NCI-H1105 treated with DMSO at 0.1 percent for 48 hours (cell line): Measurements from ENCODE around the gene ZNF436.
A peak's percentile ranks its signal among the peaks of the same experiment; 100 is the strongest.

Source experiments
- DNase-seq: peaks from one replicate; lab custom pipeline; 2025; lab: John Stamatoyannopoulos, UW

Gene ZNF436

GRCh38 chr1:23369335-23370013, at the start of gene ZNF436:
Gene ZNF436 (minus strand): TSS chr1:23369836. CDS start chr1:23368005, 1,831 bp downstream.
- DNase-seq = peak; percentile 94

GRCh38 chr1:23419180-23419579, 49.5 kb upstream of the ZNF436 start:
- no peak for DNase-seq

DNA sequence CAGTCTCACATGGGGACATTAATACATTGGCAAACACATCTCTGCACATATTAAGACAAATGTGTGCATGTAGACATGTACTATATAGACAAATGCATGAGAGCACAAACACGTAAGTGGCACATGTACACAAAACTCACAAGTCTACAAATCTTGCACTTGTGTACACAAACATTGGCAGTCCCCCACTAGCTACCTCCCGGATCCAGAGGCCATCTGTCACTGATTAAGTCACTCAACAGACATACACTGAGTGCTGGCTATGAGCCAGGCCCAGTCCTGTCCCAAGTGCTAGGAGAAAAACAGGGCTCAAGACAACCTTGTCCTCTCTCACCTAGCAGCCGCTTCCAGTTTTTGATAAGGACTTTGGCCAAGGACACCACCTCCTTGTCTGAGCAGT, 47.9 kb upstream of the ZNF436 start:
- DNase-seq = peak; percentile 61

- DNase-seq = no peak
Observed at GRCh38 chr1:23416964-23417363, 47.3 kb upstream of the ZNF436 start.

DNA sequence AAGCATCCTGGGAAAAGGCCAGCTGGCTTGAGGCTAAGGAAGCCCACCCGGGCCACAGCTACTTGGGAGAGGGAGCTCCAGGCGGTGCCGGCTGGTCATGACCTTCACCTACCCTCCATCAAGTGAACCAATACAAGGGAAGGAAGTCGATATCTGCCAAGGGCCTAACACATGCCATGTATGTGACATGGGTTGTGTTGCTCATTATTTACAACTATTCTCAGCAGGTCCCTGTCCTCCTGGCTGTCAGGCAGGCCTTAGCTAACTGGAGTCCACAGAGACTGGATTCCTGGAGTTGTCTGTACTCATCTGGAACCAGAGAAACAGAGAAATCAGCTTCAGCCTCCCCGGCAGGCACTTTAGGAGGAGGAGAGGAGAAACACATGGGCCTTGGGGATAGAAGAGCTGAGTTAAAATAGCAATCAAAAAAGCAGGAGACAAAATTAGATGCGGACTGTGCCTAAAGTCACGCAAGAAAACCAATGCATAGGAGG, 39.2 kb upstream of the ZNF436 start:
- DNase-seq = no peak

- DNase-seq = no peak
Observed at GRCh38 chr1:23407016-23407630, 37.5 kb upstream of the ZNF436 start.

GRCh38 chr1:23405946-23406345, 36.3 kb upstream of the ZNF436 start:
- DNase-seq = no peak

- DNase-seq = peak; percentile 99
Observed at GRCh38 chr1:23403735-23404486, 34.3 kb upstream of the ZNF436 start.

GRCh38 chr1:23403355-23403734, 33.7 kb upstream of the ZNF436 start:
- no peak for DNase-seq

- DNase-seq = no peak
Observed at GRCh38 chr1:23403038-23403336, 33.4 kb upstream of the ZNF436 start.

DNA sequence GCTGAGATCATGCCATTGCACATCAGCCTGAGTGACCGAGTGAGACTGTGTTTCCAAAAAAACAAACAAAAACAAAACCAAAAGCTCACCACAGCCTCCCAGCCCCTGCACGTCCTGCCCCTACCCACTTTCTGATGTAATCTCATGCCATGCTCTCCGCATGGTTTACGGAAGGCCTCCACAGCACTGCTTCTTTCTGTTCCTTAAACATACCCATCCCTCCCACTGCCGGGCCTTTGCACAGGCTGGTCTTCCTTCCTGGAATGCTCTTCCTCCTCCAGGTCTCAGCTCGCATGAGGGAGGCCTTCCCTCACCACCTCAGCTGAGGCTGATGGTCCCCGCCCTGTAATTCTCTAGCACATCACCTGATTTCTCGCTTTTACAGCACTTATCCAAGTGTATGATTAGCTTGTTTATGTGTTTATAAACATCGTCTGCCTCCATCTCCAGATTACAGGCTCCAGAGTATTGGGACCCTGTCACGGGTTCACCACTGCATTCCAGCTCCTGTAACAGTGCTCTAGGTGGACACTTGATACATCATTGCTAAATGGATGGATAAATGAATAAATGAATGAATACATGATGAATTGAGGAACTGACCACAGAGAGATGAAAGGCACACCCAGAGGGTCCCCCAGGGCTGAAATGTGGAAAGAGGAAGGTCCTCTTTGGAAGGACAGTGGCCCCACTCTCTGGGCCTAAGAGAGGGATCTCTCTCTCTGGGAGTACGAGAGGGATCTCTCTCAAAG, 32.8 kb upstream of the ZNF436 start:
- no peak for DNase-seq

DNA sequence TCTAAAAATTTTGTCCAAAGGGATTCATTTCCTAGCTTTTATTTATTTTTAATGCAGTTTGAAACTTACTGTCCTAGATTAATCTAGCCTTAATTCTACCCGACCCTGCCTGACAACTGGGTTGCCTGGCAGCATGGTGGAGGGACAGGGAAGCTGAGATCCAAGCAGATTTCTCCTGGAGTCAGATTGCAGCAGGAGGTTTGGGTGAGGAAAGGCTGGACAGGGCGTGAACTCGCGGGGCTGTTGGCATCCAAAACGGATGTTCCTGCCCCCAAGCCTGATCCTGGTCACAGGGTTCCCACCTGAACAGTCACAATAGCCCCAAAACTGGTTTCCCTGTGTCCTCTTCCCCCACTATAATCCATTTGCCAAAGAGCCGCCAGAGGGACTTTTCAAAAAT, 31.7 kb upstream of the ZNF436 start:
- no peak for DNase-seq

DNA sequence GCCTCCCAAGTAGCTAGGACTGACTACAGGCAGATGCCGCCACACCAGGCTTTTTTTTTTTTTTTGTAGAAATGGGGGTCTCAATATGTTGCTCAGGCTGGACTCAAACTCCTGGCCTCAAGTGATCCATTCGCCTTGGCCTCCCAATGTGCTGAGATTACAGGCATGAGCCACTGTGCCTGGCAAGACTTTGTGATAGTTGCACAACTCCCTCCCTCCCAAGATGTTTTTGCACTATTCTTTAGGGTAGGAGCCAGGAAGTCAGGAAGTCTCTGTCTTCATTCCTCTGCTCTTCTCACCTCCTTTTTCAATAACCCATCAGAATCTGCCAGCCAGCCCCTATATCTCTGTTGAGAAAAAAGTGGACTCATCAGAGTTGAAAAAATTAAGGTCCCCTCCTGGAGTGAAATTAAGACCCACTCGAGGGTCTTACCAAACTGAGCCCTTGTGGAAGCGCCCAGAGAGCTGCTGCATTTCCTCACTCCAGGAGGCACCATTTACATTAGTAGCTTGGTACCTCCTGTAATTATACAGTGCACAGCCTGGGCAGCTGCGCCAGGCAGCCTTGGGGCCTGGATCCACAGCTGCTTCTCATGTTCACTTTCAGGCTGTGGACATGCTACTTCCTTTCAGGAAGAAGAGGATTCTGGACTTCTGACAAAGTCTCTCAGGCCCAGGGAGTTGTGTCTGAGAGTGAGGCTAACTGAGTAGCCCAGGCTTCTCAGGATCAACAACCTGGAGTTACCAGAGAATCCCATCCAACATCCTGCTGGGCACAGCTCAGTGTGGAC, 30.9 kb upstream of the ZNF436 start:
- no peak for DNase-seq

DNA sequence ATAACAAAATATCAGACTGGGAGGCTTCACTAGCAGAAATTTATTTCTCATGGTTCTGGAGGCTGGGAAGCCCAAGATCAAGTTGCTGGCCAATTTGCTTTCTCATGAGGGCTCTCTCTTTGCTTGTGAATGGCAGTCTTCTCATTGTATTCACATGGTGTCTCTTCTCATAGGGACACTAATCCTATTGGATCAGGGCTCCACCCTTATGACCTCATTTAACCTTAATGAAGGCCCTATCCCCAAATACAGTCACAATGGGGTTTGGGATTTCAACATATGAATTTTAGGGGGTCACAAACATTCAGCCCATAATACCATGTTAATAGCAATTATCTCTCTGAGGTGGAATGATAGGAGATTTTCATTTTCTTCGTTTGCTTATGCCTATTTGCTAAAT, 29.6 kb upstream of the ZNF436 start:
- DNase-seq = no peak

DNA sequence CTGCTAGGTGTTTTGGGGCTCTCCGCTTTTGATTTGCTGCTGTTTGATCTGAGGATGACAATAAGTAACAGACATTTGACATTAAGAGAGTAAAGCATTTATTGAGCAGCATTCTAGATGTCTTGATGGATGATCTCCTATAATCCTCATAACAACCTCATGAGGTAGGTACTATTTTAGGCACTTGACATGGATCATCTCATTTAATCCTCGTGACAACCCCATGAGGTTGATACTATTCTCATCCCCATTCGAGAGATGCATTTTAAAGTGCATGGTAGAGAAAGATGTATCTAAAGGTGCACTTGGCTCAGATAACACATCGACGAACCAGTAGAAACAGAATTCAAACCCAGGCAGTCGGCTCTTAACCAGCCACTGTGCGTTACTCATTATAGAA, 28.3 kb upstream of the ZNF436 start:
- DNase-seq = no peak

DNA sequence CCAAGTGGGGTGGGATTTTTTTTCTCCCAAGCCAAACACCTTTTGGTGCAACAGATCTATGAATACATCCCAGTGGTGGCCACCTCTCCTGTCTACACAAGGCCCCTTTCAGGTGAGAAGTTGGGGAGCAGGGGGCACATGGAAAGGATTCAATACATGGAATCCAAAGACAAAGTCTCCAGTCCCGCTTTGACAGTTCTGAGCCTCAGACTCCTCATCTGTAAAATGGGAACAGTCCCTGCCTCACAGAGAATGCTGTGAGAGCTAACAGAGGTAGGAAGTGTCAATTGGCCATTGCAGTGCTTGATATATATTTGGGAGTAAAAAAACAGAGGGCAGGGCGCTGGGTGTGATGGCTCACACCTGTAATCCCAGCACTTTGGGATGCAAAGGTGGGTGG, 26.7 kb upstream of the ZNF436 start:
- no peak for DNase-seq

GRCh38 chr1:23395849-23396248, 26.2 kb upstream of the ZNF436 start:
- no peak for DNase-seq

GRCh38 chr1:23395154-23395724, 25.6 kb upstream of the ZNF436 start:
- DNase-seq = no peak

DNA sequence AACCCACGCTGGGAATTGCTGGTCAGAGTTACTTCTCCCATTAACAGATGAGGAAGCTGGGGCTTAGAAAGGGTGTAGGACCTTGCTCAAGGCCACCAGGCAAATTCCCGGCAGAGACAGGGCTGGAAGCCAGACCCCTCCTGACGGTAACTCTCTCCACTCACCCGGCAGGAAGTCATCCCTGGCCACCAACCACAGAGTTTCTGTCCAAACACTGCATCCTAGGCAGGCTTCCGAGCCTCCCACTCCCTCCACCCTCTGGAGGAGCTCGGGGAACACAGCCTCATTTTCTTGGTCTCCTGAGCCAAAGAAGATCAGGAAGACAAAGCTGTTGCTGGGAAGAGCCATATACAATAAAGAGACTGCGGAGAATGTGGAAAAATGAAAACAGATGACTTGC, 25.0 kb upstream of the ZNF436 start:
- DNase-seq = no peak

DNA sequence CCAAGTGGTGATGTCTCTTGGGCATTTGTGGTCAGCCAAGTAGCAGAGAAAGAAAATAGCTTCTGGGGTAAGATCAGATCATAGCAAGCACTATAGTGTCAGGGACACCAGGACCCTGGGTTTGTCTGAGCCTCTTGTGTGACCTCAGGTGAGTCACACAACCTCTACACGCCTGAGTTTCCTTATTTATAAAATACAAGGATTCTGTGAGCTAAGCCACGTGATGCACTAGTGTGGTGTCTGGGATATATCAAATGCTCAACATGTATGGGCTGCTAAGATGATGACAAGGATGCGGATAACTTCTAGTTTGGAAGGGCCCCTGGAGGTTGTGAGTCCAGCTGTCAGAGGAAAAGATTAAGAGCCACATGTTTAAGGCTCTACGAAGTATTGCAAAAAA, 24.5 kb upstream of the ZNF436 start:
- DNase-seq = no peak

GRCh38 chr1:23393706-23394105, 24.1 kb upstream of the ZNF436 start:
- DNase-seq = no peak
